ENCODE data around the gene SCGN. TPM values are rescaled to one million over a fixed set of nuclear protein-coding genes. Genes with fewer than 3 reads are reported as not detected.

The SCGN gene
- total and polyA plus RNA-seq, 2 of the 4 experiments (the other 2 are of a cell fraction), result not detected

- Histone ChIP-seq H3K23ac (ENCODE audit: low read depth, low read length) (no peak overlapping the region), H3K4ac (ENCODE audit: low read depth, low read length) (no peak overlapping the region), H2BK5ac (ENCODE audit: low read depth, low read length, poor library complexity, severe bottlenecking) (no peak overlapping the region), H3K9ac (ENCODE audit: low read depth, low read length) (no peak overlapping the region), H4K8ac (ENCODE audit: low read depth in 2 of 2, low read length in 2 of 2) (no peak overlapping the region), H3K56ac (ENCODE audit: extremely low read depth, insufficient read depth, low read length) (no peak overlapping the region), H2BK20ac (ENCODE audit: low read depth, low read length) (no peak overlapping the region), H3K18ac (ENCODE audit: low read depth, low read length) (no peak overlapping the region), H3K9me3 (ENCODE audit: control insufficient read depth, insufficient read depth, low read length) (no peaks in the 10 kb centered on the region), H2BK120ac (ENCODE audit: low read depth, low read length) (no peak overlapping the region), H3K27ac (ENCODE audit: insufficient read depth, low read length) (no peak overlapping the region), H3K79me1 (ENCODE audit: low read depth in 1 of 2, low read length in 2 of 2) (no peaks in the 10 kb centered on the region), H2AK9ac (replicated peaks; ENCODE audit: low read depth, low read length, poor library complexity) (no peak overlapping the region), H4K91ac (ENCODE audit: insufficient read depth, low read depth, low read length) (no peak overlapping the region), H2AFZ (replicated peaks; ENCODE audit: low read length, poor library complexity) (no peak overlapping the region), H3K27me3 (ENCODE audit: control insufficient read depth, insufficient read depth, low read length) (no peaks in the 10 kb centered on the region), H2AK5ac (ENCODE audit: low read depth, low read length) (no peak overlapping the region), H2BK15ac (ENCODE audit: low read depth, low read length) (no peak overlapping the region), H4K5ac (ENCODE audit: low read depth, low read length) (no peak overlapping the region), H3K14ac (replicated peaks; ENCODE audit: low read depth, low read length) (no peak overlapping the region), H3K36me3 (ENCODE audit: control insufficient read depth, insufficient read depth, low read length) (no peaks in the 10 kb centered on the region), H3K4me2 (ENCODE audit: low read depth, low read length) (no peak overlapping the region), H3K9me1 (ENCODE audit: insufficient read depth, low read length) (no peaks in the 10 kb centered on the region), H3K4me3 (ENCODE audit: insufficient read depth, low read depth, low read length) (no peak overlapping the region), H3K4me1 (ENCODE audit: control insufficient read depth, insufficient read depth, low read length) (no peaks in the 10 kb centered on the region), H4K20me1 (ENCODE audit: insufficient read depth, low read length) (no peaks in the 10 kb centered on the region)
- dilution Hi-C loops (cut with HindIII; ENCODE audit: low sequenced_read_pairs, unreplicated experiment) (no loop called here), intact Hi-C loops (cut with micrococcal nuclease) (no loop called here), in situ Hi-C loops (cut with MboI; ENCODE audit: low sequenced_read_pairs) (loop anchor here (25.0 kb wide), 1 partner anchor 1033 kb away; no protein-coding TSS in a partner anchor)
- no CpG with 5 or more reads among the region's 2 CpGs for WGBS, 2 experiments (ENCODE audit: extremely low coverage in 2 of 2, insufficient read length in 1 of 2)
- ATAC-seq (ENCODE audit: low read depth) (no peak), DNase-seq (no peak)
- no TSS peak for BruUV-seq (replicated peaks)
- ChIA-PET CTCF (interaction anchor here (1.1 kb wide), 1 partner anchor 10 kb away, joined by 3 read pairs; no protein-coding TSS in a partner anchor), POLR2A (ENCODE audit: unreplicated experiment) (no interaction called here)
- TF ChIP-seq RCOR1 (IDR thresholded peaks at IDR 0.05; ENCODE audit: insufficient replicate concordance, low read length), result no peak
Measured at GRCh38 chr6:25620391-25620790, 31.6 kb upstream of the SCGN start.
